Medulla oblongata (tissue), 1 donor: ENCODE measurements around the gene CHD6.

ENCODE experiments used
- DNase-seq: peaks from one replicate; pipeline ENCODE4 v3.0.0-alpha.2; 2015; ENCODE audit errors: extremely low spot score

Gene CHD6

DNA sequence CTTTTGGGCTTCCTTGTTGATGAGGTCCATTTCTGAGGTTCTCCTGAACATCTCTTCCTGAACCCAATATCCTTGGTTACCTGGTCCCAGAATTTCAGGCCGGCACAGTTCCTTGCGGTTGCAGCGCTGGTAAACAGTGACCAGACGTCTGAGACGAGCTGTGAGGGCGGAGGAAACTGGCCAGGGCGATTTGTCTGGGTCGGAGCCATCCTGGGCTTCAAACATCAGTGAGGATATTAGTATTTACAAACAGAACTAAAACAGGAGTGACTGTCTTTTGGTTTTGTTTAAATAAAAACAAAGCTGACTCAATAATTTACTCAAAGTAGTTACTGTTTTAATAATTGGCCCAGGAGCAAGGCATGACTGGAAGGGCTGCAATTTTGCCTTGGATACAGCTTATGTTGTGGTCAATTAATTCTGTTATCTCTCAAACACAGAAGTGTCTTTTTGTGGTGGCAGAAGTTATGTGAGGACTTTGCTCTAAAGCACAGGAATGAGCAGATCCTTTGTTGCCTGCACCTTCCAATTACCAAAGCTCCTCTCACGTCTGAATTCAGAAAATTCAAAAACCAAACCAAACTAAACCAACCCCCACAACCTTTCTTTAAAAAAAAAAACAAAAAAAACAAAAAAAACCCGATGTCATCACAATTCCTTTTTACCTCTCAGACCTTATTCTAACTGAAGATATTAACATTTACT lies 192.8 kb downstream of the CHD6 start:
- no peak for DNase-seq

DNA sequence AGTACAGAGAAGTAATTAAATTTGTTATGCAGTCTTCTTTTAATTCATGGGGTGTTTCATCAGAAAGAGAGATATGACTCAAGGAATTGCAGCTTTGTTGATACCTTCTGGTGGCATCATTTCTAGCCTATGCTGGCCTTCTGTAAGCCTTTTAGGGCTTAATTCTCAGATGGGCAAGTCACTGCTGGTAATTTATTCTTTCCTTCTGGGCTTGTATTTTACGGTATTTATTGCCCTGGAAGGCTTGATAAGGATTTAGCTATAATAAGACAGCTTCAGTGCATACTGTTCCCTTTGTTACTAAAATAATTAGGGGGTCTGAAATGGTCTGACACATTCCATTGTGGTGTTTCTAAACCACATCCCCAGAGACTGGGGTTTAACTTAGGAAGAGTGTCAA lies 193.6 kb downstream of the CHD6 start:
- no peak for DNase-seq

DNA sequence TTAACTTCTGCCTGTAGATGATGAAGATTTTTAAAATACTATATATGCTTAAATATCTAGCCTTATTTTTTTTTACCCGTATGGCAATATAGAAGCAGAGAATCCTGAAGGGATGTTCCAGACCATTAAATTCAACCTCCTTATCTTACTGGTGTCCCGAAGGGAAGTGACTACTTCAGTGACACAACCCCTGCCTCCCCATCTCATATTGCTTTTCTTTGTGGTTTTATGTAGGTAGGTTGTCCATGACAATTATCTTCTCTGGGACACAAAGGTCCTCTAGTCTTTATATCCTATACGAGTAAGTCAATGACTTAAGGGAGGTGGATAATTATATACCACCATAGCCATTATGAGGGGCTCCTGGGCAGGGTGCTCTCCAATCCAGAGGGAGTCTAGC lies 194.2 kb downstream of the CHD6 start:
- DNase-seq, result no peak

DNA sequence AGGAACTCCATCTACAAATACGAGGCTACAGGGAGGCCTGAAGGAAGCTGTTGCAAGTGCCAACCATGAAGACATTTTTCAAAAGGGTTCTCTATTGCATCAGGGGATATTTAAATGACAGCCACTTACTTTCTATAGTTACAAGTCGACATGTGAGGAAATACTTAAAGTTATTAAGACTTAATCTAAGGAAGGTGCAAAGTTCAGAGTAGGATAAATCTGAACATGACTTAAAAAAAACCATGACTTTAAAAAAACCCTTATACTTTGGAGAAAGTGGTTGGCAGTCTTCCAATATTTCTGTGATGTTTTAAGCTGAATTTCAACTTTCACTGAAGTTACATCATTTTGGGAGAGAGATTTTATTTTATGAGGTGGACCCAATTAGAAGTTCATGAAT lies 195.2 kb downstream of the CHD6 start:
- no peak for DNase-seq

DNA sequence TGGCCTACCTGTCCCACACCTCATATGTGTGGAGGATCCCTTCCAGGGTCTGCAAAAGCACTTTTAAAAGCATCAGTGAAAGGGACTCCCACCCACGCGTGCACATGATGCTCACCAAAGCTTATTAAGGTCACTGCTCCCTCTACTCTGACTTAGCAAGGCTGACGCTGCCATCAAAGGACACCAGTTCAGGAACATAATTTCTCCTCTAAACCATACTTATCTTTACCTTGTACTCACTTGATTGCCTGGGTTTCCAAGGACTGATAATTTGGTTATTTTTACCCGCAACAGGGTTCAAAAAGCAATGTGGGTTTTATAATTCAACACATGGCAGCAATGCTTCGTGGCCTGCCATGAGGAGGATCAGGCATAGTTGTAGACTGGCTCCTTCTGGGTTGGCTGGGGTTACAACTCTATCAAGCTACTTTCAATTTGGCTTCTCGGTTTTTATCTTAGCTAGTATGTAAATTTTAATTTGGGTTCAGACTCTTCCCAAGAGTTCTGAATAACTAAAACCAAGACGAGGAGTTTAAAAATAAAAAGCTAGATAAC lies 199.4 kb downstream of the CHD6 start:
- DNase-seq, result no peak

DNA sequence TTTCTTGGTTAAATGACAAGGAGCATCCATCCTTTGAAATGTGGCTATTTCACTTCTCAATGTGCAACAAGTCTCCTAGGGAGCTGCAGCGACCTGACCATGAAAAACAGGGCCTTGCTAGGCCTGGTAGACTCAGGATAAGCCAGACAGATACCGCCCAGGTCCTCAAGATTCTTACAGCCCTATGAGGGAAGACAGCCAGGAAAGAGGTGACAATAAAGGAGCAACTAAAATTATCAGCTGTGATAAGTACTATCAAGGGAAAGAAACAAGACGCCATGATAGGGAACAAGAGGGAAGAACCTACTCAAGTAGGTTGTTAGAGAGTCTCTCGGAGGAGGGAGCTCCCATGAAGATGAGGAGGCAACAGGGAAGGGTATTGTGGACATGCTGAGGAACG lies 200.1 kb downstream of the CHD6 start:
- DNase-seq, result no peak

DNA sequence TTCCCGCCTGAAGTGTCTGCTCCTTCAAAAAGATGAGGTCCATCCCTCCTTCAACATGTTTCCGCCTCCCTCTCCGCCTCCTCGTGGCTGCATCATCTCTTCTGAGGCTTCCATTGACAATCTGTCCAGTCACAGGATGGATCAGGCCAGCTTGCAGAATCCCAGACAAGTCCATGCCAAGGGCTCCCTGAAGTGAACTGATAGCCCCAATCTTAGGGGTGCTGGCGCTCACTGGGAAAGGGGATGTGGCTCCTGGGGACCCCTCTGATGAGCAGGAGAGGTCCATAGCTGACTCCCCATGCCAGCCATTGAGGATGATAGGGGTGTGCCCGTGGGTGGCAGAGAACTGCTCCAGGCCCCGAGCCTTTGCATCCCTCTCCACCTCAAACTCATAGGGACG lies 203.0 kb downstream of the CHD6 start:
- DNase-seq, result no peak

DNA sequence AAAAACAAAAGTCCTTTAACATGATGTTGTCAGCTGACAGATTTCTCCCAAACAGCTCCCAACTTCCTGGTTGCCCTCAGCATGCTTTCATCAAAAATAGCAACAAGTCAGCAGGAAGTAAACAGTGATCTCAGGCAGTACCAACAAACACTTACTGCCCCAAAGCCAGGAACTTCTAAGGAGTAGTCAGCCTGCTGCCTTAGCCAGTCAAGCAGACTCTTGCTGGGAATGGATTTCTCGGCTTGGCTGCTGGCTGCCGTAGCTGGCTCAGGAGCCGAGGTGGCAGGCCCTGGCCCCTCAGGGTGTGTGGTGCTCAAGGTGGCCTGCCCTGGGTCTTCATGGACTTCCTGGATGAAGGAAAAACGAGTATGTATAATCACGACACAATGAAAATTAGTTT lies 205.0 kb downstream of the CHD6 start:
- DNase-seq, result no peak

DNA sequence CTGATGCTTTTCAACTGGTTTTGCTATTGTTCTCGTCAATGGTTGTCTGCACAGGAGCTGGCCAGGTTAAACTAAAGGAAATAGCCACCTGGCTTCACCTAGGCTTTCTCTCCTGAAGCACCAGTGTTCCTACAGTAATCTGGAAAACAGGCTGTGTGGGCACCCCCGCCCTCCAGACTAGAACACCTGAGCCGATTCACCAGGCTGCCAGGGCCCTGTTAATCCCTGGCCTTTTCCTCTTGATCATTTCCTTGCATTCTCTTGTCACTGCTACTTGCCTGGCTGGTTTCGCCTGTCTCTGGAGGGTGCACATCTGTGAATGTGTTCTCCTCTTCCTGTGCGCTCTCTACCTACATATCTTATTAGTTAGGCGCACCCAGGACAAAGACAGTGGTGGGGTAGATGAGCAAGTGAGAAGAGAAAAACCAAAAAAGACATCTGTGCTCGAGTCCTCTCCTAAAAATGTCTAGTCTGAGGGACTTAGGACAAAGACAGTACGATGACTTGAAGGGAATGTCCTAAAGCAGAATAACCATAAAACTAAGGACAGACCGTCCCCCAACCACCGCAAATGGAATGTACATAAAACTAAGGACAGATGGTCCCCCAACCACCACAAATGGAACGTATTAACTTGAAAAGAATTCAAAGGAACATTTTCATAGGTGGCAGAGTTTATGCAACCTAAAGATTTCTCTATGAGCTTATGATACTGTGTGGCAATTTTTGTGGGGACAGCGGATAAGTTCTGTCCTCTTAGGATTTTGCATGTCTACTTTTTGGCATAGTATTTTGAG lies 205.7 kb downstream of the CHD6 start:
- DNase-seq, result no peak

DNA sequence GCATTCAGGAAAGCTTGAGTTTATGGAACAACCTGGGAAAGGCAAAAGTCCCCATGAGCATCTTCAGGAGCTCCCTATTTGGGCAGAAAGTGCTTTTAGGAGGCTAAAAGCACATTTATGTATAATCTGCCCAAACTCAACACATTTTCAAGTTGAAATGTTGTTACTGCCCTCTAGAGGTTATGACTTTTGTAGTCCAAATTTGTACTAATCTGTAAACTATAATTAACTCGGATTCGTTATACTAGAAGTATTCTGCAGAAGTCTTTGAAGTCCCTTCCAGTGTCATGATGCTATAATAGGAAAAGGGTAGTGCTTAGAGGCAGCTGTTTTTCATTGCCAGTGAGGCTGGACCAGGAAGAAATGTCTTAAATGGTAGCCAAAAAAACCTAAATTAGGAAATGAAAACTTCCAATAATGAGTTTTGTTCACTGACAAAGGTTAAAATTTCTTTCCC lies 206.8 kb downstream of the CHD6 start:
- peak; percentile 45 for DNase-seq

DNA sequence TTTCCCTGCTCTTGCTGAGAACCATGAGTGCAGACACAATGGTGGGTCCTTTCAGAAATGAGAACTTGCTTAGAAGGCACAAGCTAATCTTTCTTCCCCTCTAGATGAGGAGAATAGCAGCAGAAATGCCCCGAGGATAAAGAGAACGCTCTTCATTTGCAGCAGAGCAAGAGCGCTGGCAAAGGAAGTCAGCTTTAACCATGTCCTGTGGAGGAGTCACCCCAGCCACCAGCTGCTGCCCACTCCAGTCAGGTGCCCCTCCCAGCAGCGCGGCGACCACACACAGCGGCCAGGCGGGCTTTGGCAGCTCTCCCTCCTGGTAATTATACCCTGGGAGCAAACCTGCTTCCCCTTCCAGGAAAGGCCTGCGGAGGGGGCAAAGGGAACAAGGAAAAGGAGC lies 209.2 kb downstream of the CHD6 start:
- peak; percentile 40 for DNase-seq

DNA sequence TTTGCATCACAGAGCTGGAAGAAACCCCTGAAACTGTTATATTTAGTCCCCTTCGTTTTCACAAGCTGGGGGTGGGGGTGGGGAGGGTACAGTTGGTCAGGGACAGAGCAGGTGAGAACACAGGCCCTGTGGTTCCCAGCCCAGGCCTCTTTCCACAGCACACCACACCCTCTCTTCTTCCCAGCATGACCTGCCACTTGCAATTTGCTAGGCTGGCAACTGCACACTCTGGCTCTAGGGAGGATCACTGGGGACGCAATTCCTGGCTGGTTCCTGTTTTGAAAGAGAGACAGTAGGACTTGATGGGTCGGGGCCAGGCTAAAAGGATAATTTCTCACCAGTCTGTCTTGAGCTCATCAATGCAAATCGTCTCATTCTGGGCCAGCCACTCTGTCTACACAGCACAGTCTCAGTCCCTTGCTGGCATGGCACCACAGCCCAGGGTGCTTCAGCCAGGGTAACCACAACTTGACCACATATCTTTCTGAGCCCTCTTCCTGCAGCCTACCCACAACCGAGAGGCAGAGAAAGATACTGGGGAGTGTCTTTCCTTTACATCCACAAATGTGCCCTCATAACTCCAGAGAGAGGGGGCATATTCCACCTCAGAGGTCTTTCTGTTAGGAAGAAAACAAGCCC lies 209.9 kb downstream of the CHD6 start:
- DNase-seq, result no peak

DNA sequence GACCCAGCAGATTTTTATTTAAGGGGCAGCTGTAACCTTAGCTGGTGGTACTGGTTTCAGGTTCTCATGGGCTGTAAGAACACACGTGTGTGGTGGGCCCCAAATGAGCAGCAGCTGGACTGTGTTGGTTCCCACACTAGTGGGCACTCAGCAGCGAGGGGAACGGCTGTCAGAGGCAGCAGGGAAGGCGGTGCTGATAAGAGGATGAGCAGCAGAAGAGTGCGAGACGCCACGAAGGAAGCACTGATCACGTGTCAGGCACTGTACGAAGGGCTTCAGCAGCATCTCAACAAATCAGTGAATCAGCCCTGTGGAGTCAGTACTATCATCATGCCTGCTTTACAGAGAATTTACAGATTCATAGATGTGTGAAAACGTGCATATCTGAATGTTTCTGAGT lies 210.6 kb downstream of the CHD6 start:
- DNase-seq, result no peak

DNA sequence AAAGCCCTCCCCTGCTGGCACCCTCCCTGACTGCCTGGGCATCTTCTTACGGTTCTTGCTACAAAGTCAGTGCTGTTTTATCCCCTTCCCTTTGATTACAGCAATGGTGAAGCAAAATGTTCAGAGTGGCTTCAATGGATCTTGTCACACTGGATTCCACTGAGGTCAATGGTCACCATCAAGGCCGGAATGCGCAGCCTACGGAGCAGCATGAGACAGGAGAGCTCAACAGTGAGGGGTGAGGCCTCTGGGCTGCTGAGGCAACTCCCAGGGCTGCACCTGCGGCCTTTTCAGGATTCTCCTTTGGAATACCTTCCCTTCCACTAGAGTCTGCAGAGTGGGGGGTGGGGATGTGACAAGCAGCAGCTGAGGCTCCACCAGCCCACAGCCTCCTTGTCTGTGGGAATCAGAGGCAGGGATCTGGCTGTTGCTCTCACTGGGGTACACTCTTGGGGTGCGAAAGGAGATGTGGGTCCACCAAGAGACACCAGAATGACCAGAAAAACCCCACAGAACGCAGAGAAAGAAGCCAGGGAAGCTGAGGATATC lies 211.2 kb downstream of the CHD6 start:
- DNase-seq, result no peak

DNA sequence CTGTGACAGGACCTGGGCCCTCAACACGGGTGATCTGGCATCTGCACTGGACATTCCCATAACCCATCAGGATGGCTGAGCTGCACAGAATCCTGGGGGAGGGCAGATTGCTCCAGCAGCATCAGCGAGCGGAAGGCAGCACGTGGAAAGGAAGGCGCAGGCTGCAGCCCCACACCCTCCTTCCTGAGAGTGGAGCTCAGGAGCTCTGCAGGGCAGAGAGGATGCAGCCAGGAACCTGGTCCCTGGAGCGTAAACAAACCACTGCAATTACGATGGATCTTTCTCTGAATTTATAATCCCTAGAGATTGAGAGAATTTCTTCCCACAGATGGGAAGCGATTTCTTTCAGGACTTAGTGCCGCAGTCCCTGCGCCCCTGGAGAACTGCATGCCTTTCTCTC lies 211.8 kb downstream of the CHD6 start:
- DNase-seq, result no peak

DNA sequence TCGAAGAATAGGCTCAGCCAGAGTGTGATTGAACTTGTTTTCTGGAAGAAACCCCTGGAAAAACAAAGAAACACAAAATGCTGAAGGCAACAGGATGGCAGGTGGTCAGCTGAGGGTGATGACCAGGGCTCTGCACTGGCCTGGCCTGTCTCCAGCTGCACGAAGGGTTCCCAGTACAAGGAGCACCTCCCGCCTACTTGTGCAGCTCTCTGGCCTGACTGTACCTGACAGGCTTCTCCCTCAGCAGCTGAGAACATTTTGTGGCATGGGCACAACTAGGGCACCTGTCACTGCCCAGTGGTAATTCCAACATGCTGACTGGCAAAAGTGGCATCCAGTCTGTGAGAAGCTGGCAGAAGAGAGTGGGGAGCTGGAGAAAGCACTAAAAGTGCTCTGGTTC lies 212.7 kb downstream of the CHD6 start:
- no peak for DNase-seq

DNA sequence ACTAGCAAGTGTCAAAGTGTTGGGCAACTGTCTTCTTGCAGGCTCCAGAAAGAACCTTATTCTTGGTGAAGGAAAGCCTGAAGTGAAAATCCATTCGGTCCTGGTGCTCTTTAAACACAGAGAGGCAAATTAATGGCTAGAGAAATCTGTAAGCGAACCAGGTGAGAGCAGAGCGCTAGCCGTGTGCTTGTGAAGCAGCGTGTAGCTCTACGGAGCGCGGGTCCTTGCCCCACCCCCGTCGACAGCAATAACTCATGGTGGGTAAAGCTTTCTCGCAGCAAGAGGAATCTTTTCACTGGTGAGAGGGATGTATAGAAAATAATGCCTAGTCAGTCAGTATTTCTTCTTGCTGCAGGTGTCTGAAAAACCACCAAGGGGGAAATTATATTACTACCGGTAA lies 214.6 kb downstream of the CHD6 start:
- no peak for DNase-seq

DNA sequence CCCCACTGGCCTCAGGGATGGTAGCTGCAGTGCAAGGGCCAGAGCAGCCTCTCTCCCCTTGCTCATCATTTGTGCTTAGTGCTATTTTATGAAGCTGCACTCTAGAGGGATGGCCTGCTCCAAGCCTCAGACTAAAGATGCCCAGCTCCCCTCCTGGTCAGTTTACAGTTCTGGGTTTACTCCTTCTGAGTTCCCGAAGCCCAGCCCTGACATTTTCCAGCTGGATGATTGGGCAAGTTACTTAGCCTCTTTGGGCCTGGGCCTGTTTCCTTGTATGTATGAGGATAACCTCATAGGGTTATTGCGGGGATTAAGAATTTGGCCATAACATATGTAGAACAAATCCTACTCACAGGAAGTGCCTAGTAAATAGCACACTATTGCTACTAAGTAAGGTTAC lies 219.8 kb downstream of the CHD6 start:
- no peak for DNase-seq

DNA sequence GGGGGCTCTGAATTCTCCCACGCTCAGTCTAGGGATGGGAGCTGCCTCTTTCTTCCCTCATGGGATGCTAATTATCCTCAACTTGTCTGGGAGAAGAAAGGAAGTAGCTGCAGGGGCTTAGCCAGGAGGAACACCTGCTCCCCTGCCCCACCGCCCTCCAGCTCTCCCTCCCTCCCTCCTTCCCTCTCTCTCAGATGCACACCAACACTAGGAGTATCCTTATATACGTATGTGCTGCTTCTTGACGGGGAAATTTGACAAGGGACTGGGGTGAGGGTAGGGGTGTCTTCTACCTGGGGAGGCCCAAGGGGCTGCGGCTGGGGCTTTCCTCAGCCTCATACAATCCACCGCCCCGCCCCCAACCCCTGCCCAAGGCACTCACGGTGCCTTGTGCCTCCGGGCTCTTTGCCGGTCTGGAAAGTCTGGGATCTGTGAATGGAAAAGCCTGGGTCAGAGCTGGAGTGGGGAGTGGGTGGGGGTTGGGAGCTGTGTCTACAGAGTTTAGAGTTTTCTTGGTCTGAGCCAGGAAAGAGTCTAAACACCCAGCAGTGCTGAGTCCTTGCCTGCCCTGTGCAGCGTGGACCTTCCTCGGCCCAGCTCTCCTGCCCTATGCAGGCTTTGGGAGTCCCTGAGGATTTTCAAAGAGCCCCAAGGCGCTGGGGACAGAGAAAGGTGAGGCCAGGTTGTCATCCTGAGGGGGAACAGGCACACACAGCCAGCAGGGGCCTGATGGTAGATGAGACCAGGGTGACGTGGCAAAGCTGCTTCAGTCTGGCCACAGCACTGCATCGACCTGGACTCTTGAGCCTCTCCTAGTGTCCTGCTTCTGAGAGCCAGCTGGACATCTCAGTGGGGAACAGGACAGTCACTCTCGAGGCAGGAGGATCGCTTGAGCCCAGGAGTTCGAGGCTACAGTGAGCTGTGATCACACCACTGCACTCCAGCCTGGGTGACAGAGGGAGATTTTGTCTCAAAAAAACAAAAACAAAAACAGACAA lies 222.2 kb downstream of the CHD6 start:
- DNase-seq, result no peak

DNA sequence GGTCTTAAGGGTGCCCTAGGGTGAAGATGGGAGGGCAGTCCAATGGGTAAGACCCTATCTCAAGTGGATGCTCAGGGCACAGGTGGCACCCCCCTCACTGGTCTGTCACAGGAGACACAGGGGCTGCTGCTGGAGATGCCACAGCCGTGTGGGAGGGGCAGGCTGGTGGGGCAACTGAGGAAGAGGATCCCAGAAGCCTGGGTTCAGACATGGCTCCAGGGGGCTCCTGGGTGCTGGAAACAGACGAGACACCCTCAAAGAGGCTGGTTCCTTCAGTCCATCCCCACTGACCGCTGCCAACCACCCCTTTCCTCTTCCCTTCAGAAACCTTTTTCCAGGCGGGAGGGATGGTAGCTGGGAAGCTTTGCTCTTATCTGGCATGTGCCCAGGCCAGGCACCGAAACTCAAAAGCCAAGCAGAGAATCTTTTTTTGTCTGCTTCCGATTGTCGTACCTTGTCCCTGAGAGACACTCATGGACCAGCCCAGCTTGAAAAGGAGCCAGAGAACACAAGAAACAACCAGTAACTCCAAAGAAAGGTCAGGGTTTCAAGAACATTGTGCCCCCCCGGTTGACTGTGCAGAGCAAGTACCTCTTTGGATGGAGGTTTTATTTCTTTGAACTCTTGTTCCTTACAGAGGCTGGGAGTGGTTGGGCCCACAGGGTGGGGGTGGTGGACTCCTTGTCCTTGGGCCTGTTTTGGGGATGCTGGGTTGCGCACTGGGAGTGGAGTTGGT lies 223.1 kb downstream of the CHD6 start:
- DNase-seq, result no peak
